Mesenchymal stem cell (in vitro differentiated cells and primary cell): ENCODE data around the gene ENOSF1.

ENCODE experiments used
- DNase-seq: peaks from one replicate; pipeline ENCODE4 v3.0.0-alpha.2; 2013
- H2AFZ ChIP-seq: one replicate; pipeline ENCODE4 v1.6.1; 2013; ENCODE audit warnings: low read depth, mild to moderate bottlenecking, control low read depth, inconsistent platforms, low read length, moderate library complexity
- H2AK5ac ChIP-seq: 2 replicates; pipeline ENCODE4 v1.6.1; 2013; ENCODE audit warnings: low read length, moderate library complexity, mild to moderate bottlenecking, inconsistent platforms; ENCODE audit not compliant: severe bottlenecking
- H2BK120ac ChIP-seq: one replicate; pipeline ENCODE4 v1.6.1; 2013; ENCODE audit warnings: low read depth, mild to moderate bottlenecking, inconsistent platforms, low read length, moderate library complexity
- H2BK12ac ChIP-seq, 2 experiments: one replicate each; pipeline ENCODE4 v1.6.1; 2013; ENCODE audit warnings: inconsistent platforms in 2 of 2, low read length in 2 of 2, mild to moderate bottlenecking in 2 of 2, moderate library complexity in 2 of 2, control low read depth in 1 of 2
- H2BK15ac ChIP-seq: one replicate; pipeline ENCODE4 v1.6.1; 2013; ENCODE audit warnings: mild to moderate bottlenecking, low read depth, inconsistent platforms; ENCODE audit not compliant: poor library complexity, severe bottlenecking
- H2BK5ac ChIP-seq: 2 replicates; pipeline ENCODE4 v1.6.1; 2013; ENCODE audit warnings: low read depth, mild to moderate bottlenecking, low read length, control low read depth, inconsistent platforms; ENCODE audit not compliant: poor library complexity, severe bottlenecking
- H3K14ac ChIP-seq, 2 experiments: one replicate each; pipeline ENCODE4 v1.6.1; 2013; ENCODE audit warnings: inconsistent platforms in 2 of 2, low read length in 2 of 2, control low read depth in 1 of 2, mild to moderate bottlenecking in 1 of 2, moderate library complexity in 1 of 2
- H3K18ac ChIP-seq, 2 experiments: one replicate each; pipeline ENCODE4 v1.6.1; 2013; ENCODE audit warnings: inconsistent platforms in 2 of 2, low read length in 2 of 2, control low read depth in 1 of 2, low read depth in 1 of 2, mild to moderate bottlenecking in 1 of 2
- H3K23ac ChIP-seq, 2 experiments: one replicate each; pipeline ENCODE4 v1.6.1; 2013; ENCODE audit warnings: inconsistent platforms in 2 of 2, low read length in 2 of 2, mild to moderate bottlenecking in 2 of 2, moderate library complexity in 2 of 2, control low read depth in 1 of 2
- H3K27ac ChIP-seq: 2 replicates; pipeline ENCODE4 v1.5.1; 2013; ENCODE audit warnings: mild to moderate bottlenecking, moderate library complexity, low read length, control low read depth, inconsistent platforms; ENCODE audit not compliant: poor library complexity, severe bottlenecking
- H3K27me3 ChIP-seq, 2 experiments: 2 replicates each; pipeline versions ENCODE4 v1.6.1 to v1.7.0; 2013; ENCODE audit warnings: low read length in 2 of 2, mild to moderate bottlenecking in 2 of 2, moderate library complexity in 2 of 2, control low read depth in 1 of 2, inconsistent platforms in 1 of 2; ENCODE audit not compliant: control insufficient read depth in 1 of 2, insufficient read depth in 1 of 2
- H3K36me3 ChIP-seq, 2 experiments: 2 replicates each; pipeline versions ENCODE4 v1.6.1 to v1.7.0; 2013; ENCODE audit warnings: low read length in 2 of 2, control low read depth in 1 of 2, inconsistent platforms in 1 of 2, low read depth in 1 of 2, mild to moderate bottlenecking in 1 of 2; ENCODE audit not compliant: insufficient read depth in 2 of 2, control insufficient read depth in 1 of 2
- H3K4ac ChIP-seq, 2 experiments: one replicate each; pipeline ENCODE4 v1.6.1; 2013; ENCODE audit warnings: inconsistent platforms in 2 of 2, low read length in 2 of 2, mild to moderate bottlenecking in 2 of 2, moderate library complexity in 2 of 2, control low read depth in 1 of 2, low read depth in 1 of 2
- H3K4me1 ChIP-seq: 2 replicates; pipeline ENCODE4 v1.6.1; 2013; ENCODE audit warnings: low read depth, low read length, control low read depth; ENCODE audit not compliant: control insufficient read depth, insufficient read depth
- H3K4me2 ChIP-seq: 2 replicates; pipeline ENCODE4 v1.6.1; 2013; ENCODE audit warnings: low read length, mild to moderate bottlenecking, inconsistent platforms; ENCODE audit not compliant: poor library complexity, severe bottlenecking
- H3K4me3 ChIP-seq, 2 experiments: 2 replicates each; pipeline versions ENCODE4 v1.5.1 to v1.7.0; 2013; ENCODE audit warnings: low read length in 2 of 2, mild to moderate bottlenecking in 2 of 2, control low read depth in 1 of 2, low read depth in 1 of 2; ENCODE audit not compliant: insufficient read depth in 1 of 2
- H3K79me1 ChIP-seq: replicated peaks from 2 replicates; pipeline ENCODE4 v1.6.1; 2013; ENCODE audit warnings: mild to moderate bottlenecking, control low read depth, low read length, inconsistent platforms; ENCODE audit not compliant: poor library complexity, severe bottlenecking
- H3K9ac ChIP-seq: 2 replicates; pipeline ENCODE4 v1.7.0; 2013; ENCODE audit warnings: mild to moderate bottlenecking, low read length, moderate library complexity
- H3K9me3 ChIP-seq: 2 replicates; pipeline ENCODE4 v1.7.0; 2013; ENCODE audit warnings: mild to moderate bottlenecking, low read length; ENCODE audit not compliant: control insufficient read depth
- H4K8ac ChIP-seq: one replicate; pipeline ENCODE4 v1.6.1; 2013; ENCODE audit warnings: inconsistent platforms, mild to moderate bottlenecking, low read length, moderate library complexity
- H4K91ac ChIP-seq: one replicate; pipeline ENCODE4 v1.6.1; 2013; ENCODE audit warnings: mild to moderate bottlenecking, low read length, inconsistent platforms
- WGBS: methylation state at CpG from one replicate; pipeline ENCODE4 v1.1.7; 2013; ENCODE audit warnings: mixed read lengths; 5-methylcytosine and 5-hydroxymethylcytosine counted together

The ENOSF1 gene

GRCh38 chr18:676069-676468, 36.4 kb downstream of the ENOSF1 start:
- Histone ChIP-seq H3K18ac (no peak overlapping the region), H2AK5ac (no peak overlapping the region), H3K4me3 (no peak overlapping the region), H3K9ac (no peak overlapping the region), H2AFZ (no peak overlapping the region), H3K27me3 (no peaks in the 10 kb centered on the region), H3K27ac (no peak overlapping the region), H3K4me1 (no peaks in the 10 kb centered on the region), H2BK120ac (no peak overlapping the region), H3K23ac (no peak overlapping the region), H3K9me3 (no peaks in the 10 kb centered on the region), H3K4ac (no peak overlapping the region), H2BK15ac (no peak overlapping the region), H3K14ac (no peak overlapping the region), H4K8ac (no peak overlapping the region), H3K79me1 (peaks cover 10% of the 10 kb centered on the region), H2BK12ac (no peak overlapping the region), H4K91ac (no peak overlapping the region), H3K4me2 (no peak overlapping the region), H2BK5ac (no peak overlapping the region), H3K36me3 (peaks cover 47 to 92% of the 10 kb centered on the region in 2 experiments)
- 96% methylated on average over 5 of the region's 5 CpGs for WGBS
- no peak for DNase-seq

GRCh38 chr18:675307-675706, 37.1 kb downstream of the ENOSF1 start:
- Histone ChIP-seq H3K79me1 (peaks cover 10% of the 10 kb centered on the region), H3K23ac (no peak overlapping the region), H2BK15ac (no peak overlapping the region), H3K18ac (no peak overlapping the region), H3K9me3 (no peaks in the 10 kb centered on the region), H2AK5ac (no peak overlapping the region), H3K4me2 (no peak overlapping the region), H2AFZ (no peak overlapping the region), H3K27ac (no peak overlapping the region), H3K4me3 (no peak overlapping the region), H3K36me3 (peaks cover 48 to 96% of the 10 kb centered on the region in 2 experiments), H4K8ac (no peak overlapping the region), H3K4ac (no peak overlapping the region), H4K91ac (no peak overlapping the region), H3K4me1 (no peaks in the 10 kb centered on the region), H3K14ac (no peak overlapping the region), H3K27me3 (no peaks in the 10 kb centered on the region), H3K9ac (no peak overlapping the region), H2BK120ac (no peak overlapping the region), H2BK12ac (no peak overlapping the region), H2BK5ac (no peak overlapping the region)
- no peak for DNase-seq
- 99% methylated on average over 6 of the region's 7 CpGs for WGBS

GRCh38 chr18:673769-674168, 38.7 kb downstream of the ENOSF1 start:
- Histone ChIP-seq H3K36me3 (peaks cover 52 to 96% of the 10 kb centered on the region in 2 experiments), H2AFZ (no peak overlapping the region), H3K9me3 (peaks cover 2% of the 10 kb centered on the region), H3K4me2 (no peak overlapping the region), H3K14ac (no peak overlapping the region), H2BK5ac (no peak overlapping the region), H3K18ac (no peak overlapping the region), H3K79me1 (peaks cover 10% of the 10 kb centered on the region), H2BK12ac (no peak overlapping the region), H3K9ac (no peak overlapping the region), H2BK15ac (no peak overlapping the region), H4K8ac (no peak overlapping the region), H3K27ac (no peak overlapping the region), H2AK5ac (no peak overlapping the region), H3K27me3 (no peaks in the 10 kb centered on the region), H3K4me1 (no peaks in the 10 kb centered on the region), H3K4ac (no peak overlapping the region), H4K91ac (no peak overlapping the region), H3K4me3 (no peak overlapping the region), H3K23ac (no peak overlapping the region), H2BK120ac (no peak overlapping the region)
- WGBS, result 100% methylated on average over 3 of the region's 5 CpGs
- no peak for DNase-seq

- Histone ChIP-seq H3K4me1 (no peaks in the 10 kb centered on the region), H3K4me3 (no peak overlapping the region), H4K91ac (no peak overlapping the region), H2AFZ (no peak overlapping the region), H3K4ac (no peak overlapping the region), H3K27ac (no peak overlapping the region), H3K18ac (no peak overlapping the region), H2BK120ac (no peak overlapping the region), H3K36me3 (peaks cover 48 to 96% of the 10 kb centered on the region in 2 experiments), H2AK5ac (no peak overlapping the region), H3K14ac (no peak overlapping the region), H3K9ac (no peak overlapping the region), H2BK12ac (no peak overlapping the region), H2BK15ac (no peak overlapping the region), H3K23ac (no peak overlapping the region), H4K8ac (no peak overlapping the region), H3K27me3 (no peaks in the 10 kb centered on the region), H2BK5ac (no peak overlapping the region), H3K4me2 (no peak overlapping the region), H3K79me1 (peaks cover 10% of the 10 kb centered on the region), H3K9me3 (peaks cover 3% of the 10 kb centered on the region)
- no CpG with 5 or more reads among the region's 3 CpGs for WGBS
- DNase-seq, result no peak
Measured at GRCh38 chr18:673317-673716, 39.1 kb downstream of the ENOSF1 start.
